Mucosa of descending colon (tissue), 3 donors: ENCODE measurements around the gene DGCR8. TPM values are rescaled to one million over a fixed set of nuclear protein-coding genes. Genes with fewer than 3 reads are reported as not detected.

Experiments used
- ATAC-seq: fragments of 200-7000 bp; cut with Tn5 transposase; one replicate; pipeline ENCODE4 v1.9.1; 2020; ENCODE audit warnings: mild to moderate bottlenecking, moderate library complexity
- DNase-seq, 3 donors: peaks; one replicate each; pipeline ENCODE4 v3.0.0-alpha.2; 2020
- H3K36me3 ChIP-seq: fragments of 200-600 bp; one replicate; pipeline ENCODE4 v1.8.0; 2021; ENCODE audit warnings: low read depth, mild to moderate bottlenecking
- H3K4me1 ChIP-seq: fragments of 200-600 bp; one replicate; pipeline ENCODE4 v1.8.0; 2021; ENCODE audit warnings: low read depth, mild to moderate bottlenecking
- H3K4me3 ChIP-seq: fragments of 200-600 bp; one replicate; pipeline ENCODE4 v1.8.0; 2021; ENCODE audit warnings: mild to moderate bottlenecking
- H3K9me3 ChIP-seq: fragments of 200-600 bp; one replicate; pipeline ENCODE4 v1.8.0; 2021; ENCODE audit warnings: mild to moderate bottlenecking
- CTCF ChIP-seq: fragments of 200-600 bp; IDR thresholded peaks from one replicate; pipeline ENCODE4 v1.8.0; 2022; ENCODE audit warnings: antibody characterized with exemption, mild to moderate bottlenecking
- intact Hi-C, 2 donors: fragments of 100-400 bp; cut with DNase I in 1 of 2; cut with micrococcal nuclease in 1 of 2; formaldehyde crosslinking; loops; one replicate each; pipeline versions ENCODE4 v1.11.0 to v1.11.1; 2022; cut with DNase I, micrococcal nuclease
- total RNA-seq, 3 donors: library from RNA; stranded (reverse); fragmentation: NEBNext Ultra II Directional in 2 of 3; extraction: Animal tissue kit (Norgen Biotek cat#: 25700) in 2 of 3; gene quantifications; one replicate each; pipeline versions ENCODE4 v1.2.1 to v1.2.4, GENCODE V29; 2021 to 2023
- donor health status: DM: no; HTN: no; CAD: no; lungs with moderate emphysema.
- donor health status: DM: no; HTN: no; CAD: no.
- donor health status: DM: no; HTN: yes; CAD: no.

The DGCR8 gene
- total RNA-seq, 3 donors from 2014 or later, result 39.0 to 48.8 (median 48.4) TPM

- H3K4me1 ChIP-seq, result no peaks in the 10 kb centered on the region
- H3K9me3 ChIP-seq, result no peaks in the 10 kb centered on the region
- peaks cover 4% of the 10 kb centered on the region for H3K36me3 ChIP-seq
- H3K4me3 ChIP-seq, result no peak overlapping the region
- DNase-seq, result no peak
- no peak for TF ChIP-seq CTCF
- ATAC-seq, result no peak
- intact Hi-C loops, result no loop called here
Observed at GRCh38 chr22:20054485-20054884, 25.6 kb upstream of the DGCR8 start.

- no peak for TF ChIP-seq CTCF
- Histone ChIP-seq H3K36me3 (peaks cover 4% of the 10 kb centered on the region), H3K4me3 (no peak overlapping the region), H3K9me3 (no peaks in the 10 kb centered on the region), H3K4me1 (no peaks in the 10 kb centered on the region)
- DNase-seq (no peak), ATAC-seq (no peak)
- intact Hi-C loops, result no loop called here
Observed at GRCh38 chr22:20055144-20055543, 24.9 kb upstream of the DGCR8 start.

GRCh38 chr22:20055654-20056053, 24.4 kb upstream of the DGCR8 start:
- H3K36me3 ChIP-seq, result peaks cover 4% of the 10 kb centered on the region
- H3K4me3 ChIP-seq, result no peak overlapping the region
- intact Hi-C loops, result no loop called here
- TF ChIP-seq CTCF, result no peak
- ATAC-seq, result no peak
- no peak for DNase-seq
- no peaks in the 10 kb centered on the region for H3K9me3 ChIP-seq
- H3K4me1 ChIP-seq, result no peaks in the 10 kb centered on the region

DNA sequence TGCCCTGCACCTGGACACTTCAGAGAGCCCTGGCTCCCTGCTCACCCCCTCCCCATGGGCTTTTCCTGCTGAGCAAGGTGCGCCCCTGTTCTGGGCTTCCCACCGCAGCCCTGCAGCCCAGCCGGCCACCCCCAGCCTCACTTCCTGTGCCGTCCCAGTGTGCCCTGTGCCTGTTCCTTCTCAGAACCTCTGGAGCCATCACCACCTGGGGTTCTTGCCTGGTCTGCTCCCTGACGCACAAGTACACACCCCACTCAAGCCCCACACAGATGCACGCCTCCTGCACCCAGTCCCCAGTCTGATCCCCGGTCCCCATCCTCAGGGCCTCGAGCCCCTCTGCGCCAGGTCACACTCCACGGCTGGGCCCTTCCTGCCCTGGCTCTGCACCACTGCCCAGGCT, 23.9 kb upstream of the DGCR8 start:
- Histone ChIP-seq H3K36me3 (peaks cover 4% of the 10 kb centered on the region), H3K9me3 (no peaks in the 10 kb centered on the region), H3K4me3 (no peak overlapping the region), H3K4me1 (no peaks in the 10 kb centered on the region)
- ATAC-seq, result no peak
- no peak for DNase-seq
- TF ChIP-seq CTCF, result no peak
- intact Hi-C loops, result no loop called here

DNA sequence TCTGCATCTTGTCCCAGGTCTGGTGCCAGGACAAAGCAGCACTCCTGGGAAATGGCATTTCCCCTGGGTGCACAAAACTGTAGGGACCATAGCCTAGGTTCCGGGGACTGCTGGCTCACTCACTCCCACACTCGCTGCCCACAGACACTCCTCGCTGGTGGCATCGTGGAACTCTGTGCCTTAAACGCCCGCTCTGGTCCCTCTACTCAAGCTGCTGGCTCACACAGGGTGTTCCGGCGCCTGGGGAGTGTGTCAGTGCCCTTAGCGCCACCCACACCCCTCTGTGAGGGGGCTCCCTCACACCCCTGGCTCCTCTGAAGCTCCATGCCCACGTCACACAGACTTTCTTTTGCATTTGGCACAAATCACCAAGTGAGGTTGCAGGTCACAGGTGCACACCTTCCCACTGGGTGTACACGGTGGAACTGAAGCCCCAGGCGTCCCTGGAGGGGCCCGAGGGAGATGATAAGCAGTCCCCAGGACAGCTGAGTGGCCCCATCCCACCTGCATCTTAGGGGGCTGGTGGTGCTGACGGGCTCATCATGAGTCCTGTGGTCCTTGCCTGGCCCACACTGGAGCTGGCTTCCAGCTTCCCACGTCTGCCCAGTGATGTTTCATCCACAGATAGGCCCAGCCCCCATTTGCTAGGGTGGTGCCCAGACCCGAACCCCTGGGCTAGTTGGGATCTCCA, 23.2 kb upstream of the DGCR8 start:
- H3K36me3 ChIP-seq, result peaks cover 4% of the 10 kb centered on the region
- no peak for ATAC-seq
- intact Hi-C loops, result no loop called here
- no peak for DNase-seq
- no peak overlapping the region for H3K4me3 ChIP-seq
- H3K4me1 ChIP-seq, result no peaks in the 10 kb centered on the region
- no peak for TF ChIP-seq CTCF
- no peaks in the 10 kb centered on the region for H3K9me3 ChIP-seq
